CD4-positive, CD25-positive, alpha-beta regulatory T cell (primary cell): Measurements from ENCODE around the gene LHX5. TPM values are rescaled to one million over a fixed set of nuclear protein-coding genes. Genes with fewer than 3 reads are reported as not detected.

Source experiments
- ATAC-seq, 2 donors: fragments of 150-1000 bp; cut with Tn5 transposase; one replicate each; pipeline ENCODE4 v1.10.0; 2021; ENCODE audit warnings: low read depth in 2 of 2, moderate number of reproducible peaks in 2 of 2, moderate library complexity in 1 of 2
- DNase-seq, 3 donors: peaks; one replicate each; pipeline versions ENCODE4 v3.0.0 to v3.0.0-alpha.2; 2012 to 2022; ENCODE audit warnings: mixed read lengths in 1 of 3
- H3K27ac ChIP-seq: one replicate; pipeline ENCODE4 v1.7.0; 2013; ENCODE audit warnings: mild to moderate bottlenecking, low read length; ENCODE audit not compliant: insufficient read depth, poor library complexity, severe bottlenecking
- H3K27me3 ChIP-seq: one replicate; pipeline ENCODE4 v1.7.0; 2013; ENCODE audit warnings: low read length; ENCODE audit not compliant: control insufficient read depth, insufficient read depth
- H3K36me3 ChIP-seq: one replicate; pipeline ENCODE4 v1.7.0; 2013; ENCODE audit warnings: mild to moderate bottlenecking, low read length, moderate library complexity; ENCODE audit not compliant: control insufficient read depth, insufficient read depth
- H3K4me1 ChIP-seq: 2 replicates; pipeline ENCODE4 v1.7.0; 2013; ENCODE audit warnings: mild to moderate bottlenecking, low read length; ENCODE audit not compliant: insufficient read depth, control insufficient read depth, poor library complexity, severe bottlenecking
- H3K4me3 ChIP-seq: one replicate; pipeline ENCODE4 v1.7.0; 2013; ENCODE audit warnings: low read depth, mild to moderate bottlenecking, low read length, moderate library complexity
- H3K9me3 ChIP-seq, 2 experiments: 1 replicate in 1 of 2; 2 replicates in 1 of 2; pipeline ENCODE4 v1.7.0; 2013; ENCODE audit warnings: low read length in 2 of 2, mild to moderate bottlenecking in 1 of 2, moderate library complexity in 1 of 2; ENCODE audit not compliant: control insufficient read depth in 2 of 2
- H3K27ac Mint-ChIP-seq, 3 donors: one replicate each; pipeline ENCODE4 v1.8.0; 2020 to 2022; ENCODE audit warnings: mild to moderate bottlenecking in 3 of 3, mixed read lengths in 3 of 3, moderate library complexity in 2 of 3
- H3K27me3 Mint-ChIP-seq: one replicate; pipeline ENCODE4 v1.8.0; 2022; ENCODE audit warnings: mild to moderate bottlenecking, mixed read lengths
- H3K36me3 Mint-ChIP-seq: one replicate; pipeline ENCODE4 v1.8.0; 2020; ENCODE audit warnings: mixed read lengths
- H3K4me1 Mint-ChIP-seq, 4 donors: one replicate each; pipeline ENCODE4 v1.8.0; 2020 to 2022; ENCODE audit warnings: mixed read lengths in 4 of 4, mild to moderate bottlenecking in 1 of 4
- H3K4me3 Mint-ChIP-seq, 4 donors: one replicate each; pipeline ENCODE4 v1.8.0; 2020 to 2022; ENCODE audit warnings: mild to moderate bottlenecking in 4 of 4, mixed read lengths in 4 of 4, moderate library complexity in 3 of 4
- H3K9me3 Mint-ChIP-seq, 7 donors: one replicate each; pipeline ENCODE4 v1.8.0; 2020 to 2022; ENCODE audit warnings: mixed read lengths in 7 of 7, mild to moderate bottlenecking in 3 of 7, moderate library complexity in 2 of 7
- polyA plus RNA-seq, 4 donors: library from polyadenylated mRNA; unstranded; fragments of 300-500 nt; fragmentation: Illumina TruSeq; gene quantifications; one replicate each; pipeline ENCODE4 v1.2.3, GENCODE V29; 2021
- total RNA-seq: library from RNA; stranded (reverse); gene quantifications from one replicate; pipeline ENCODE4 v1.2.3, GENCODE V29; 2022

LHX5 gene
- total and polyA plus RNA-seq, 5 donors from 2014 or later = not detected

GRCh38 chr12:113413488-113413939 is 58.2 kb downstream of the LHX5 start:
- no peaks in the 10 kb centered on the region for H3K27me3 Mint-ChIP-seq
- H3K27ac Mint-ChIP-seq = no peak overlapping the region
- H3K27me3 ChIP-seq = peaks cover 4% of the 10 kb centered on the region
- DNase-seq = no peak
- H3K4me1 ChIP-seq = no peaks in the 10 kb centered on the region
- H3K4me3 ChIP-seq = no peak overlapping the region
- no peaks in the 10 kb centered on the region for H3K9me3 ChIP-seq
- H3K4me3 Mint-ChIP-seq = no peak overlapping the region
- H3K27ac ChIP-seq = no peak overlapping the region
- H3K36me3 Mint-ChIP-seq = no peaks in the 10 kb centered on the region
- ATAC-seq = no peak
- H3K4me1 Mint-ChIP-seq = no peaks in the 10 kb centered on the region
- no peaks in the 10 kb centered on the region for H3K36me3 ChIP-seq
- H3K9me3 Mint-ChIP-seq = no peaks in the 10 kb centered on the region

Other genes starting within 250 kb of the LHX5 start
- 77.8 TPM for gene SLC8B1, start 136.8 kb downstream of the LHX5 start, total RNA-seq
- 10 to 100 TPM; 47.4 to 95.0 (median 66.1) TPM for gene SLC8B1, start 136.8 kb downstream of the LHX5 start, polyA plus RNA-seq
- gene PLBD2, start 113.3 kb downstream of the LHX5 start, total RNA-seq = 14.4 TPM
- gene PLBD2, start 113.3 kb downstream of the LHX5 start, polyA plus RNA-seq = 1 to 10 TPM; 4.9 to 7.0 (median 6.2) TPM
- gene SDS, start 68.0 kb downstream of the LHX5 start, total RNA-seq = not detected
- gene SDS, start 68.0 kb downstream of the LHX5 start, polyA plus RNA-seq = not detected
- not detected for gene SDSL, start 49.5 kb downstream of the LHX5 start, total RNA-seq
- gene SDSL, start 49.5 kb downstream of the LHX5 start, polyA plus RNA-seq = 1 to 10 TPM in 1 of 4 donors, not detected in 3; 1.8 TPM